VCaP (cell line): ENCODE results near the gene CLSTN2.

Experiments
- H3K27ac ChIP-seq: fragments of 450-650 bp; 2 replicates; pipeline ENCODE4 v1.5.1; 2017
- TF ChIP-seq, protein P1 (sequence below): fragments of 450-650 bp; conservative IDR thresholded peaks from 2 replicates; pipeline ENCODE4 v1.5.1; 2017; ENCODE audit warnings: mild to moderate bottlenecking, moderate library complexity

The CLSTN2 gene

DNA sequence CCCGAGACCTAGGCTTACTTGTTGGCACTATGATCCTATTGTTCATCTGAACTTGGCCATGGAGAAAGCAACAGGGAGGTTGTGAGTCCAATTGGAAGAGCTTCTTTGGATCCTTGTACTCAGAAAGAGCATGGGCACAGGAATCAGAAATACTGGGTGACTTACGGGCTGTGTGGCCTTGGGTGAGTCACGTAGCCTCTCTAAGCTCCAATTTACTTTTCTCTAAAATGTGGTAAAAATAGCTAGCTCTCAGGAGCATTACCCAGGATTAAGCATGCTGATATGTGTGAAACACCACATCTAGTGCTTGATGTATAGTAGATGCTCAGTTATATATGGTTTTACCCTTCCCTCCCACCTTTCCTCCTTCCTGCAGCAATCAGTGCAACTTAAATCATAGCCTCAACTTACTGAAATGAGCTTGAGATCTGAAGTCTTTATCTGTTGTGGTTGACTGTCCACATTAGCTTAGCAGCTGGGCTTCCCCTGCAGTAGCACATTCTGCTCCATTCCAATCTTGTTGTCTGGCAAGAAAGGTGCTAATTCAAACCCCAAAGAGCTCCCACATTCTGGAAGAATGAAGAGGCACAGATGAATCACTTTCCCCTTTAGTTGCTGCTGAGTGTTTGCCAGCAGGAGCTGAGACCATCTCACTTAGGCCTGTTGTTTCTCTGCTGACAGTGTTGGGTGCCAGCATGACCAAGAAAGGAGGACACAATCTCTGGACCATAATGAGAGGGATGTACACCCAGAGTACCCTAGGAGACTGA lies 443.8 kb downstream of the CLSTN2 start:
- TF ChIP-seq, protein P1, sequence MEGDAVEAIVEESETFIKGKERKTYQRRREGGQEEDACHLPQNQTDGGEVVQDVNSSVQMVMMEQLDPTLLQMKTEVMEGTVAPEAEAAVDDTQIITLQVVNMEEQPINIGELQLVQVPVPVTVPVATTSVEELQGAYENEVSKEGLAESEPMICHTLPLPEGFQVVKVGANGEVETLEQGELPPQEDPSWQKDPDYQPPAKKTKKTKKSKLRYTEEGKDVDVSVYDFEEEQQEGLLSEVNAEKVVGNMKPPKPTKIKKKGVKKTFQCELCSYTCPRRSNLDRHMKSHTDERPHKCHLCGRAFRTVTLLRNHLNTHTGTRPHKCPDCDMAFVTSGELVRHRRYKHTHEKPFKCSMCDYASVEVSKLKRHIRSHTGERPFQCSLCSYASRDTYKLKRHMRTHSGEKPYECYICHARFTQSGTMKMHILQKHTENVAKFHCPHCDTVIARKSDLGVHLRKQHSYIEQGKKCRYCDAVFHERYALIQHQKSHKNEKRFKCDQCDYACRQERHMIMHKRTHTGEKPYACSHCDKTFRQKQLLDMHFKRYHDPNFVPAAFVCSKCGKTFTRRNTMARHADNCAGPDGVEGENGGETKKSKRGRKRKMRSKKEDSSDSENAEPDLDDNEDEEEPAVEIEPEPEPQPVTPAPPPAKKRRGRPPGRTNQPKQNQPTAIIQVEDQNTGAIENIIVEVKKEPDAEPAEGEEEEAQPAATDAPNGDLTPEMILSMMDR: no peak
- no peak overlapping the region for H3K27ac ChIP-seq

DNA sequence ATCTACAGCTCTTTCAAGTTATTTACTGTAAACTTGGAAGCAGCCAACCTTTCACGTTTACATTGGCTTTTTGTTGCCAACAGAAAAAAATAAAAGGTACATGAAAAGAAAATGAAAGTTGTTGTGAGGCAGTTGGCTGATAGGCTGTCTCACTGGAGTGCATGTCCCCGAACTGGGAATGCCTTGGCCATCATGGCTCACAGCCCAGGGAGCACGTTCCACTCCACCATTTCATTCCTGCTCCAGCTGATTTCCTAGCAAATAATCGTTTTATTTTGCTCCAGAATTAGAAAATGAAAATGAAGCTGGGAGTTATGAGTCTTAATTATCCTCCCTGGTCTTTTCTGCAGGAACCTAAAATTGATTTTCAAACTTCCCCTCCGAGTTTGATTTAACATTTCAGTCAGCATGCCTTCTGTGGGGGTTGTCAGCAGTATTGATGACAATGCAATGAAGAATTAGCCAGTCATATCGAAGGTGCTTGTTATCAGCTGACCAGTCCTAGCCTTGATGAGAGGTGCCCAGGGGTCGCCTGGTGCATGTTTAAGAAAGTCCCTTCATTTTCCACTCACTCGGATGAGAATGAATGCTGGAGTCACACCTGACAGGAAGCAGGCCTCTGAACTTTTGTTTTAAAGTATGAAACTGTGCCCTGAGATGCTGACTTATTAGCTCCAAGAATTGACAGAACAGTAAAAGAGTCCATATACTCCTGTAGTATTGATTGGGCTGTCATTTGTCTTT lies 449.2 kb downstream of the CLSTN2 start:
- TF ChIP-seq, protein P1: no peak

DNA sequence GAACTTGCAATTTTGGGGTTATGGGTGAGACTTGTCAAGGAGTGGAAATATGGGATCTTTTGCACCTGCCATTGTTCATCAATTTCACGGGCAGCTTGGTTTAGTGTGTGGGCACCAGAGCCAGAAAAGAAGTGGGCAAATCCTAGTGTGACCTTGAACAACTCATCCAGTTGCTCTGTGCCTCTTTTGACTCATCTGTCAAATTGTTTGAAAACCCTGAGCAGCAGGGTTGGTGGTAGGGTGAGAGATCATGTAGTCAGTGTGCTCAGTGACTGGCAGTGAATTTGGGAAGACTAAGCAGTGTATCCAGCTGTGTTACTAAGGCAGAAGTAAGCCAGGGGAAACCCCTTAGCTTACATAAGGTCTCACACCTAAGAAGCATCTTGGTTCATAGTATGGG lies 449.9 kb downstream of the CLSTN2 start:
- H3K27ac ChIP-seq: no peak overlapping the region
- TF ChIP-seq, protein P1: no peak

More for the DNA sequence above, 449.2 kb downstream of the CLSTN2 start:
- H3K27ac ChIP-seq: no peak overlapping the region

DNA sequence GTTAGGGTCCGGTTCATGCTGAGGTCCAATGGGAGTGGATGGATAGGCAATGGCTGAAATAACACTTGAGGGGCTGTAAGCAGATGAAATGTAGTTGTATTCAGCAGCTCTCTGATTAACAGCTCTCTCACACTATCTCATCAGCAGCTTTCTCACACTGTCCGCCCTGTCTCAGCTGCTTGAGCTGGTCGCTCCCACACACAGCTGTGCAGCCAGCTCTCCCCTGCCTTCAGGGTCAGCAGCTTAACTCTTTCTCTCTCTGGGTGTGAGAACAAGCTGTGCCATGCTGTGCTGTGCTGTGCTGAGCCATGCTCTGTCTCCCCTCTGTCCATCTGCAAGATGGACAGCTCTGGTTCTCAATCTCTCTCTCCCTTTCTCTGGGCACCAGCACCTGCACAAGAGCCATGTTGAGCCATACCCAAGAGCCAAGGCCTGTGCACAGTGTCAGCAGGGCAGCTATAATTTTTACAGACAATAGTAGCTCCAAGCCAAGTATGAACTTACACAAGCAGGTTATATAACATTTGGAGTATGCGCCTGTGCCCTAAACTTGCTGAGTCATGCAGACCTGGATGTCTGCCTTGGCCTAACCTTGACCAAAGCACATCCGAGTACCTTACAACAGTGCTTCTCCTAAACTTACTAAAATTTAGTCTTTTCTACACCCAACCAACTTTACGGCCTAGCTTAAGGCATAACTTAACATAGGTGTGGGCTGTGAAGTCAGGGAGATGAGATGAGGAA lies 451.5 kb downstream of the CLSTN2 start:
- TF ChIP-seq, protein P1: no peak
- no peak overlapping the region for H3K27ac ChIP-seq

DNA sequence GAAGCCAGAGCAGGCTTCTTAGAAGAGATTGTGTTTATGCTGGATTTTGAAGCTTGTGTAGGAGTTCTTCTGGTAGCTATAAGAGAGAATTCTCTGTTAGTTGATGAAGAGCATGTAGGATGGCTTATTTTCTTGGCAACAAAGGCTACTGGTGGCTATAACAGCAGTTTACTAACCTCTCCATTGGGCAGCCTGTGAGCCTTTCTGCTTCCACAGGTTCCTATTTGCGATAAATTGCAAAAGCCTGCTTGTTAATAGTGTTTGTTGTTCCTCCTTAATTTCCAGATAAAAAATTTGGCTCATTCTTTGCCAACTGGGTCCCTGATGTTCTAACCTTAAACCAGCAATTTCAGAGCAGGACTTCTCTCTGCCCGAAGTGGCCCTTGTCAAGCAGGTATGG lies 452.3 kb downstream of the CLSTN2 start:
- no peak overlapping the region for H3K27ac ChIP-seq
- TF ChIP-seq, protein P1: no peak

DNA sequence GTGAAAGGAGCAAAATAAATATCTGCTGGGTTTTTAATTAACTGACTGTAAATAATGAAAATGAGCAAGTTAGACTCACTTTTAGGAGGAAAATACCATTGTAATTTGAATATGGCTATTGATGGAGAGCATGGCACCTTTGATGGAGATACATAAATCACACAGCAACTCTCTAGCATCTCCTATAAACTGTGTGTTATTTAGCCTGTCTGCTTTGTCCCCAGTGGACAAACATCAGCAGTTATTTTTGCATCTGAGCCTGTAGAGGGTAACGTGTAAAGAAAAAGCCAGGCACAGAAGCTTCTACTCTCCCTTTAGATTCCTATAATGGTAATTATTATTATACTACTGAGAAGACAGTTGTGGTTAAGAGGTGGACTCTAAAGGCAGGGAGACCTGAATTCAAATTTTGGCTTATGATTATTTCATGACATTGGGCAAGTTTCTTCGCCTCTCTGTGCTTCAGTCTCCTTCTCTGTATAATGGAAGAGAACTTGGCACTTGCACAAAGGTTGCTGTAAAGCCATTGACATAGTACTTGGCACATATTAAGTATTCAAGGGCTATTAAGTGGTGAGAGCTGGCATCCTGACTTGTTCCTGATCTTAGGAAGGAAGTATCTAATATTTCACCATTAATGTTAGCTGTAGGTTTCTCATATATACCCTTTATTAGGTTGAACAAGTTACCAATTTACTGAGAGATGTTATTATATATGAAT lies 453.4 kb downstream of the CLSTN2 start:
- TF ChIP-seq, protein P1: no peak
- no peak overlapping the region for H3K27ac ChIP-seq
